T-helper 17 cell (primary cell): Measurements from ENCODE around the gene CCDC134. TPM values are rescaled to one million over a fixed set of nuclear protein-coding genes. Genes with fewer than 3 reads are reported as not detected.
"Not testable (repeated sequence)": the region's sequence is repeated elsewhere in the genome, so short reads cannot be mapped to it uniquely, and the experiment has no call there.

ENCODE experiments used
- ATAC-seq: fragments of 150-1000 bp; cut with Tn5 transposase; 2 replicates; pipeline ENCODE4 v1.10.0; 2021; ENCODE audit warnings: mild to moderate bottlenecking, moderate library complexity
- DNase-seq, 3 donors: peaks; one replicate each; pipeline versions ENCODE4 v3.0.0 to v3.0.0-alpha.2; 2020 to 2021
- H3K9me3 ChIP-seq: one replicate; pipeline ENCODE4 v1.7.0; 2013; ENCODE audit warnings: low read length, mild to moderate bottlenecking; ENCODE audit not compliant: control insufficient read depth, poor library complexity, severe bottlenecking
- H3K27ac Mint-ChIP-seq: one replicate; pipeline ENCODE4 v1.8.0; 2022; ENCODE audit warnings: mild to moderate bottlenecking, moderate library complexity, mixed read lengths
- H3K27me3 Mint-ChIP-seq: one replicate; pipeline ENCODE4 v1.8.0; 2022; ENCODE audit warnings: mixed read lengths
- H3K36me3 Mint-ChIP-seq: one replicate; pipeline ENCODE4 v1.8.0; 2022; ENCODE audit warnings: low read depth, mixed read lengths
- H3K4me1 Mint-ChIP-seq: one replicate; pipeline ENCODE4 v1.8.0; 2022; ENCODE audit warnings: mild to moderate bottlenecking, mixed read lengths
- H3K4me3 Mint-ChIP-seq: one replicate; pipeline ENCODE4 v1.8.0; 2022; ENCODE audit warnings: mild to moderate bottlenecking, moderate library complexity, mixed read lengths
- total RNA-seq, 4 donors: library from RNA in 2 of 4; stranded (reverse) in 2 of 4; gene quantifications; one replicate each; pipeline ENCODE4 v1.2.3 and lab custom pipeline; 2022 to 2026

CCDC134 gene
- total RNA-seq, 2 donors from 2014 or later: 13.7 to 14.2 TPM

- H3K27me3 Mint-ChIP-seq: no peaks in the 10 kb centered on the region
- no peak for ATAC-seq
- H3K9me3 ChIP-seq: no peaks in the 10 kb centered on the region
- H3K36me3 Mint-ChIP-seq: peaks cover 6% of the 10 kb centered on the region
- H3K4me1 Mint-ChIP-seq: peaks cover 41% of the 10 kb centered on the region
- DNase-seq: no peak
- H3K4me3 Mint-ChIP-seq: peak overlapping the region; percentile 49
- no peak overlapping the region for H3K27ac Mint-ChIP-seq
Observed at GRCh38 chr22:41845380-41846267, 45.1 kb downstream of the CCDC134 start.

GRCh38 chr22:41846268-41846987 is 45.9 kb downstream of the CCDC134 start:
- Mint-ChIP-seq H3K4me1 (peaks cover 37% of the 10 kb centered on the region), H3K4me3 (peak overlapping the region; percentile 45), H3K36me3 (peaks cover 6% of the 10 kb centered on the region), H3K27ac (peak overlapping the region; percentile 65), H3K27me3 (no peaks in the 10 kb centered on the region)
- no peaks in the 10 kb centered on the region for H3K9me3 ChIP-seq
- ATAC-seq (no peak), DNase-seq (no peak)

- H3K27ac Mint-ChIP-seq: peak overlapping the region; percentile 65
Observed at GRCh38 chr22:41847300-41847699, 46.8 kb downstream of the CCDC134 start.

GRCh38 chr22:41848468-41848867 is 48.0 kb downstream of the CCDC134 start:
- Mint-ChIP-seq H3K27ac (no peak overlapping the region), H3K4me3 (peak overlapping the region; percentile 12), H3K27me3 (no peaks in the 10 kb centered on the region)

More at GRCh38 chr22:41847300-41847699, 46.8 kb downstream of the CCDC134 start:
- Mint-ChIP-seq H3K36me3 (peaks cover 6% of the 10 kb centered on the region), H3K4me1 (peaks cover 35% of the 10 kb centered on the region), H3K27me3 (no peaks in the 10 kb centered on the region), H3K4me3 (no peak overlapping the region)
- H3K9me3 ChIP-seq: no peaks in the 10 kb centered on the region
- DNase-seq (no peak), ATAC-seq (no peak)

GRCh38 chr22:41856469-41856868 is 56.0 kb downstream of the CCDC134 start:
- no peak overlapping the region for H3K4me3 Mint-ChIP-seq

More at GRCh38 chr22:41848468-41848867, 48.0 kb downstream of the CCDC134 start:
- H3K36me3 Mint-ChIP-seq: peaks cover 6% of the 10 kb centered on the region
- ATAC-seq (peak; percentile 48), DNase-seq (no peak)
- no peaks in the 10 kb centered on the region for H3K9me3 ChIP-seq
- peaks cover 34% of the 10 kb centered on the region for H3K4me1 Mint-ChIP-seq

GRCh38 chr22:41857155-41857859 is 56.8 kb downstream of the CCDC134 start:
- peak overlapping the region; percentile 19 for H3K4me3 Mint-ChIP-seq
- DNase-seq: peak; percentile 48 to 56 (median 52)
- peak overlapping the region; percentile 92 for H3K27ac Mint-ChIP-seq
- no peaks in the 10 kb centered on the region for H3K36me3 Mint-ChIP-seq
- ATAC-seq: peak; percentile 69
- H3K4me1 Mint-ChIP-seq: peaks cover 38% of the 10 kb centered on the region
- H3K9me3 ChIP-seq: no peaks in the 10 kb centered on the region
- no peaks in the 10 kb centered on the region for H3K27me3 Mint-ChIP-seq

More at GRCh38 chr22:41856469-41856868, 56.0 kb downstream of the CCDC134 start:
- DNase-seq (no peak), ATAC-seq (no peak)
- no peaks in the 10 kb centered on the region for H3K27me3 Mint-ChIP-seq
- H3K36me3 Mint-ChIP-seq: no peaks in the 10 kb centered on the region
- peaks cover 36% of the 10 kb centered on the region for H3K4me1 Mint-ChIP-seq
- H3K27ac Mint-ChIP-seq: peak overlapping the region; percentile 92
- H3K9me3 ChIP-seq: no peaks in the 10 kb centered on the region

- H3K36me3 Mint-ChIP-seq: no peaks in the 10 kb centered on the region
- DNase-seq (no peak), ATAC-seq (no peak)
- H3K27ac Mint-ChIP-seq: peak overlapping the region; percentile 92
- H3K27me3 Mint-ChIP-seq: no peaks in the 10 kb centered on the region
- H3K4me3 Mint-ChIP-seq: no peak overlapping the region
- peaks cover 42% of the 10 kb centered on the region for H3K4me1 Mint-ChIP-seq
- no peaks in the 10 kb centered on the region for H3K9me3 ChIP-seq
Observed at GRCh38 chr22:41857860-41858199, 57.4 kb downstream of the CCDC134 start.

GRCh38 chr22:41862160-41862529 is 61.7 kb downstream of the CCDC134 start:
- Mint-ChIP-seq H3K4me3 (peak overlapping the region; percentile 60), H3K27ac (peak overlapping the region; percentile 93), H3K4me1 (peaks cover 41% of the 10 kb centered on the region), H3K36me3 (no peaks in the 10 kb centered on the region), H3K27me3 (no peaks in the 10 kb centered on the region)
- H3K9me3 ChIP-seq: no peaks in the 10 kb centered on the region
- ATAC-seq (peak; percentile 66), DNase-seq (peak in 2 of 3 donors; percentile 8 to 13)

- DNase-seq: no peak
- Mint-ChIP-seq H3K36me3 (no peaks in the 10 kb centered on the region), H3K27ac (peak overlapping the region; percentile 93), H3K4me1 (peaks cover 36% of the 10 kb centered on the region), H3K27me3 (no peaks in the 10 kb centered on the region), H3K4me3 (peak overlapping the region; percentile 60)
- no peaks in the 10 kb centered on the region for H3K9me3 ChIP-seq
- ATAC-seq: peak; percentile 53
Observed at GRCh38 chr22:41862530-41863266, 62.2 kb downstream of the CCDC134 start.

- H3K9me3 ChIP-seq: no peaks in the 10 kb centered on the region
- ATAC-seq (no peak), DNase-seq (no peak)
- peak overlapping the region; percentile 93 for H3K27ac Mint-ChIP-seq
- H3K4me3 Mint-ChIP-seq: peak overlapping the region; percentile 60
- H3K27me3 Mint-ChIP-seq: no peaks in the 10 kb centered on the region
- H3K36me3 Mint-ChIP-seq: no peaks in the 10 kb centered on the region
- H3K4me1 Mint-ChIP-seq: peaks cover 31% of the 10 kb centered on the region
Observed at GRCh38 chr22:41863472-41863871, 63.0 kb downstream of the CCDC134 start.

GRCh38 chr22:41868556-41868955 is 68.1 kb downstream of the CCDC134 start:
- H3K4me3 Mint-ChIP-seq: no peak overlapping the region
- no peaks in the 10 kb centered on the region for H3K36me3 Mint-ChIP-seq
- ATAC-seq: no peak
- no peaks in the 10 kb centered on the region for H3K27me3 Mint-ChIP-seq
- DNase-seq: no peak
- H3K27ac Mint-ChIP-seq: no peak overlapping the region
- no peaks in the 10 kb centered on the region for H3K9me3 ChIP-seq
- peaks cover 10% of the 10 kb centered on the region for H3K4me1 Mint-ChIP-seq

- H3K36me3 Mint-ChIP-seq, H3K9me3 ChIP-seq, H3K4me3 Mint-ChIP-seq, H3K27me3 Mint-ChIP-seq, DNase-seq, H3K27ac Mint-ChIP-seq, ATAC-seq: not testable (repeated sequence)
- peaks cover 11% of the 10 kb centered on the region for H3K4me1 Mint-ChIP-seq
Observed at GRCh38 chr22:41870081-41870480, 69.6 kb downstream of the CCDC134 start.
